ENCODE measurements around the gene CR1L. TPM values are rescaled to one million over a fixed set of nuclear protein-coding genes. Genes with fewer than 3 reads are reported as not detected.
"Not testable (repeated sequence)": the region's sequence is repeated elsewhere in the genome, so short reads cannot be mapped to it uniquely, and the experiment has no call there.

CR1L gene
- total RNA-seq, 1 donor from 2014 or later: not detected

DNA sequence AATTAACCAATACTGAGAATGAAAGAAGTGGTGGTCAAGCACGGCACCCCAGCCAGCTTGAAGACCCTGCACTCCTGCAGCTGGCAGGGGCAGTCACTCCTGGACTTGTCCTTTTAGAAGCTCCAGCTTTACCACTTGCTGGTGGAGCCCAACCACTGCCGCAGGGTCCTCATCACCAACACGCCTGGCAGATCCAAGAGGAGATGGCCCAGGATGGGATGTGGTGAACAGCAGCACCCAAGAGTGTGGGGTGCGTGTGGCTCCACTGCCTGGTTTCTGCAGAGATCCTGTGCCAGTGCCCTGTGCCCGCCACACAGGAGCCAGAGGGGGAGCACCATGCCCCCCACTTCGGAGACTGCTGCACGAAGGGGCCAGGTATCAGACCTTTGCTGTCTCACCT, 13.5 kb downstream of the CR1L start:
- Mint-ChIP-seq H3K9me3 (ENCODE audit: low read depth) (no peaks in the 10 kb centered on the region), H3K4me1 (ENCODE audit: low read depth) (no peaks in the 10 kb centered on the region), H3K27ac (ENCODE audit: unreplicated experiment) (no peak overlapping the region), H3K27me3 (ENCODE audit: low read depth) (peaks cover 13% of the 10 kb centered on the region), H3K36me3 (ENCODE audit: low read depth) (no peaks in the 10 kb centered on the region), H3K4me3 (ENCODE audit: unreplicated experiment) (no peak overlapping the region)
- TF ChIP-seq, protein P1, sequence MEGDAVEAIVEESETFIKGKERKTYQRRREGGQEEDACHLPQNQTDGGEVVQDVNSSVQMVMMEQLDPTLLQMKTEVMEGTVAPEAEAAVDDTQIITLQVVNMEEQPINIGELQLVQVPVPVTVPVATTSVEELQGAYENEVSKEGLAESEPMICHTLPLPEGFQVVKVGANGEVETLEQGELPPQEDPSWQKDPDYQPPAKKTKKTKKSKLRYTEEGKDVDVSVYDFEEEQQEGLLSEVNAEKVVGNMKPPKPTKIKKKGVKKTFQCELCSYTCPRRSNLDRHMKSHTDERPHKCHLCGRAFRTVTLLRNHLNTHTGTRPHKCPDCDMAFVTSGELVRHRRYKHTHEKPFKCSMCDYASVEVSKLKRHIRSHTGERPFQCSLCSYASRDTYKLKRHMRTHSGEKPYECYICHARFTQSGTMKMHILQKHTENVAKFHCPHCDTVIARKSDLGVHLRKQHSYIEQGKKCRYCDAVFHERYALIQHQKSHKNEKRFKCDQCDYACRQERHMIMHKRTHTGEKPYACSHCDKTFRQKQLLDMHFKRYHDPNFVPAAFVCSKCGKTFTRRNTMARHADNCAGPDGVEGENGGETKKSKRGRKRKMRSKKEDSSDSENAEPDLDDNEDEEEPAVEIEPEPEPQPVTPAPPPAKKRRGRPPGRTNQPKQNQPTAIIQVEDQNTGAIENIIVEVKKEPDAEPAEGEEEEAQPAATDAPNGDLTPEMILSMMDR (IDR thresholded peaks at IDR 0.05): no peak
- DNase-seq (ENCODE audit: low spot score): no peak

DNA sequence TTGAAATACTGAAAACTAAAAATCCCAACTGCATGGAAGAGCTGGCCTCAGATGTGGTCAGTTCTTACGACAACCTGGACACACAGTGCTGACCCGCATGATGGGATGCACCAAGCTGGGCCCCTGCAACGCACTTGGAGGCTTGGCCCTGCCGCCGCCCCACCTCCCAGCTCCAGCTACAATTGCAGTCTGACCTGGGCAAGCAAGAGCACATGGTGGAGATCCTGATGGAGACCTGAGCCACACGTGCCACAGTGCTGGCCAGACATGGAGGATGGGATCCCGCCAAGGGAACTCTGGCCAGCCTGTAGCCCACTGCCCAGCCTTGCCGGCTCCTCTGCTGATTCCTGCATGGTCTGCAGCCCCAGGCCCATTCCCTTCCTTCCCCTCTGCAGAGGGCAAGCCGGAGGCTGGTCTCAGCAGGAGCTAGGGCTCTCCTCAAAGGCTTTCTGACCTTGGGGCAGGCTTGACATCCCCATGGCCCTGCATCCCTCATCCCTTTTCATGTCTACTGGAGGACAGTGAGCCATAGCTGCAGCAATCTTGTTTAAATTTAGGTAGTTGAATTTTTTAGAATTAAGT, 14.1 kb downstream of the CR1L start:
- TF ChIP-seq, protein P1 (IDR thresholded peaks at IDR 0.05): no peak
- DNase-seq (ENCODE audit: low spot score): no peak
- Mint-ChIP-seq H3K4me1 (ENCODE audit: low read depth) (no peaks in the 10 kb centered on the region), H3K27me3 (ENCODE audit: low read depth) (peaks cover 13% of the 10 kb centered on the region), H3K27ac (ENCODE audit: unreplicated experiment) (no peak overlapping the region), H3K4me3 (ENCODE audit: unreplicated experiment) (no peak overlapping the region), H3K9me3 (ENCODE audit: low read depth) (peaks cover 5% of the 10 kb centered on the region), H3K36me3 (ENCODE audit: low read depth) (no peaks in the 10 kb centered on the region)

DNA sequence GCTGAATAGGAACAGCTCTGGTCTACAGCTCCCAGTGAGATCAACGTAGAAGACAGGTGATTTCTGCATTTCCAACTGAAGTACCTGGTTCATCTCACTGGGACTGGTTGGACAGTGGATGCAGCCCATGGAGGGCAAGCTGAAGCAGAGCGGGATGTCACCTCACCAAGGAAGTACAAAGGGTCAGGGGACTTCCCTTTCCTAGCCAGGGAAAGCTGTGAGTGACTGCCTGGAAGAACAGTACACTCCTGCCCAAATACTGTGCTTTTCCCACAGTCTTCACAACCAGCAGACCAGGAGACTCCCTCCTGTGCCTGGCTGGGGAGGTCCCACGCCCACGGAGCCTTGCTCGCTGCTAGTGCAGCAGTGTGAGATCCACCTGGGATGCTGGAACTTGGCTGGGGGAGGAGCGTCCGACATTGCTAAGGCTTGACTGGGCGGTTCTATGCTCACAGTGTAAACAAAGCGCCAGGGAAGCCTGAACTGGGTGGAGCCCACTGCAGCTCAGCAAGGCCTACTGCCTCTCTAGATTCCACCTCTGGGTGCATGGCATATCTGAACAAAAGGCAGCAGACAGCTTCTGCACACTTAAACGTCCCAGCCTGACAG, 14.7 kb downstream of the CR1L start:
- H3K9me3 Mint-ChIP-seq (ENCODE audit: low read depth): peaks cover 6% of the 10 kb centered on the region
- H3K36me3 Mint-ChIP-seq (ENCODE audit: low read depth): no peaks in the 10 kb centered on the region
- TF ChIP-seq, protein P1 (IDR thresholded peaks at IDR 0.05): no peak

DNA sequence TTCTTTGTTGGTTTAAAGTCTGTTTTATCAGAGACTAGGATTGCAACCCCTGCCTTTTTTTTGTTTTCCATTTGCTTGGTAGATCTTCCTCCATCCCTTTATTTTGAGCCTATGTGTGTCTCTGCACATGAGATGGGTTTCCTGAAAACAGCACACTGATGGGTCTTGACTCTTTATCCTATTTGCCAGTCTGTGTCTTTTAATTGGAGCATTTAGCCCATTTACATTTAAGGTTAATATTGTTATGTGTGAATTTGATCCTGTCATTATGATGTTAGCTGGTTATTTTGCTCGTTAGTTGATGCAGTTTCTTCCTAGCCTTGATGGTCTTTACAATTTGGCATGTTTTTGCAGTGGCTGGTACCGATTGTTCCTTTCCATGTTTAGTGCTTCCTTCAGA, 16.5 kb downstream of the CR1L start:
- not testable (repeated sequence) for H3K4me1 Mint-ChIP-seq (ENCODE audit: low read depth); H3K27ac Mint-ChIP-seq (ENCODE audit: unreplicated experiment); DNase-seq (ENCODE audit: low spot score); H3K4me3 Mint-ChIP-seq (ENCODE audit: unreplicated experiment); H3K36me3 Mint-ChIP-seq (ENCODE audit: low read depth)
- H3K9me3 Mint-ChIP-seq (ENCODE audit: low read depth): peaks cover 11% of the 10 kb centered on the region
- H3K27me3 Mint-ChIP-seq (ENCODE audit: low read depth): peaks cover 12% of the 10 kb centered on the region

More for the DNA sequence above, 14.7 kb downstream of the CR1L start:
- DNase-seq (ENCODE audit: low spot score): no peak
- no peak overlapping the region for H3K27ac Mint-ChIP-seq (ENCODE audit: unreplicated experiment)
- H3K27me3 Mint-ChIP-seq (ENCODE audit: low read depth): peaks cover 13% of the 10 kb centered on the region
- H3K4me3 Mint-ChIP-seq (ENCODE audit: unreplicated experiment): no peak overlapping the region
- H3K4me1 Mint-ChIP-seq (ENCODE audit: low read depth): no peaks in the 10 kb centered on the region

DNA sequence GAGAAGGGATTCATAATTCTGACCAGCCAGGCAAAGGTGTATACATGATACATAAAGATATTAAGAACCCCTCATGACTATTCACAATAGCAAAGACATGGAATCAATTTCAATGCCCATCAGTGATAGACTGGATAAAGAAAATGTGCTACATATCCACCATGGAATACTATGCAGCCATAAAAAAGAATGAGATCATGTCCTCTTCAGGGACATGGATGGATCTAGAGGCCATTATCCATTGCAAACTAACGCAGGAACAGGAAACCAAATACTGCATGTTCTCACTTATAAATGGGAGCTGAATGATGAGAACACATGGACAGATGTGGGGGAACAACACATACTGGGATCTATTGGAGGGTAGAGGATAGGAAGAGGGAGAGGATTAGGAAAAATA, 21.4 kb downstream of the CR1L start:
- H3K27me3 Mint-ChIP-seq (ENCODE audit: low read depth): peaks cover 12% of the 10 kb centered on the region
- H3K9me3 Mint-ChIP-seq (ENCODE audit: low read depth): peaks cover 13% of the 10 kb centered on the region
- H3K4me3 Mint-ChIP-seq (ENCODE audit: unreplicated experiment): no peak overlapping the region
- H3K27ac Mint-ChIP-seq (ENCODE audit: unreplicated experiment): no peak overlapping the region
- H3K4me1 Mint-ChIP-seq (ENCODE audit: low read depth): no peaks in the 10 kb centered on the region
- DNase-seq (ENCODE audit: low spot score): no peak
- no peaks in the 10 kb centered on the region for H3K36me3 Mint-ChIP-seq (ENCODE audit: low read depth)
- TF ChIP-seq, protein P1 (IDR thresholded peaks at IDR 0.05): no peak

DNA sequence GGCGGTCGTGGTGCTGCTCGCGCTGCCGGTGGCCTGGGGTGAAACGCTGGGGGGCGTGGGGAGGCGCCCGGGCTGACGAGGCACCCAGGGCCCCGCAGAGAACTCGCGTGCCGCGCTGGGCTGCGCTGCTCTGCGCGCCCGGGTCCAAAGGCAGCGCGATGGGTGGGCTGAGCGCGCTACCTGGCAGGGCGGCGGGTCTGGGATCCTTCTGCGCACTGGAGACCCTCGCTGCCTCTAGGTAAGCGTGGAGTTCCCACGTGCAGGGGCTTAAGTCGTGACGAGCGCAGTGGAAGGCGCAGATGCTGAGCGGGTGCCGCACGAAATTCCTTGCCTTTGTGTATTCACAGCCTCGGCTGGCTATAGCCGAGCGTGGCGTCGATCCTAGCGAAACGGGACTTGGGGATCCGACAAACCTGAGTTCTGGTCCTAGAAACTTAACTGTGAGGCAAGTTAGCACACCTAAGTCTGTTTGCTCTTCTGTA, 24.6 kb downstream of the CR1L start:
- Mint-ChIP-seq H3K4me1 (ENCODE audit: low read depth) (no peaks in the 10 kb centered on the region), H3K9me3 (ENCODE audit: low read depth) (peaks cover 7% of the 10 kb centered on the region), H3K27ac (ENCODE audit: unreplicated experiment) (no peak overlapping the region), H3K36me3 (ENCODE audit: low read depth) (no peaks in the 10 kb centered on the region), H3K4me3 (ENCODE audit: unreplicated experiment) (no peak overlapping the region), H3K27me3 (ENCODE audit: low read depth) (peaks cover 23% of the 10 kb centered on the region)
- TF ChIP-seq, protein P1 (IDR thresholded peaks at IDR 0.05): no peak
- no peak for DNase-seq (ENCODE audit: low spot score)

Measured in chondrocyte (in vitro differentiated cells).